Naive thymus-derived CD8-positive, alpha-beta T cell (primary cell): ENCODE results near the gene EFCC1. TPM values are rescaled to one million over a fixed set of nuclear protein-coding genes. Genes with fewer than 3 reads are reported as not detected.

ENCODE experiments used
- ATAC-seq, 2 donors: fragments of 150-1000 bp; cut with Tn5 transposase in 1 of 2; sonication (Bioruptor Pico), chemical (Tn5 transposase) in 1 of 2; 1 replicate in 1 of 2; 2 replicates in 1 of 2; pipeline ENCODE4 v1.10.0; 2021; ENCODE audit warnings: mild to moderate bottlenecking in 2 of 2, moderate library complexity in 2 of 2
- POLR2A ChIA-PET: fragments of 350-600 bp; sonication (Branson Sonifier 250); formaldehyde crosslinking; loops from one replicate; lab custom pipeline; 2021; ENCODE audit warnings: antibody characterized with exemption; lab: Charles Lee
- DNase-seq, 10 donors: peaks; one replicate each; pipeline versions ENCODE4 v3.0.0 to v3.0.0-alpha.2; 2020 to 2022
- H3K27ac Mint-ChIP-seq, 10 donors: one replicate each; pipeline ENCODE4 v1.8.0; 2020 to 2022; ENCODE audit warnings: mild to moderate bottlenecking in 10 of 10, mixed read lengths in 10 of 10, moderate library complexity in 4 of 10, inconsistent platforms in 1 of 10
- H3K27me3 Mint-ChIP-seq, 5 donors: one replicate each; pipeline ENCODE4 v1.8.0; 2021 to 2022; ENCODE audit warnings: mixed read lengths in 5 of 5
- H3K36me3 Mint-ChIP-seq, 3 donors: one replicate each; pipeline ENCODE4 v1.8.0; 2020 to 2022; ENCODE audit warnings: mixed read lengths in 3 of 3, mild to moderate bottlenecking in 2 of 3, inconsistent platforms in 1 of 3
- H3K4me1 Mint-ChIP-seq, 4 donors: one replicate each; pipeline ENCODE4 v1.8.0; 2021 to 2022; ENCODE audit warnings: mixed read lengths in 4 of 4
- H3K4me3 Mint-ChIP-seq, 10 donors: one replicate each; pipeline ENCODE4 v1.8.0; 2020 to 2022; ENCODE audit warnings: mild to moderate bottlenecking in 10 of 10, mixed read lengths in 10 of 10, moderate library complexity in 6 of 10, inconsistent platforms in 1 of 10
- H3K9me3 Mint-ChIP-seq, 9 donors: one replicate each; pipeline ENCODE4 v1.8.0; 2020 to 2022; ENCODE audit warnings: mixed read lengths in 9 of 9, mild to moderate bottlenecking in 3 of 9, inconsistent platforms in 1 of 9, moderate library complexity in 1 of 9
- polyA plus RNA-seq, 3 donors: library from polyadenylated mRNA; unstranded; fragments of 300-500 nt; fragmentation: Illumina TruSeq; gene quantifications; one replicate each; pipeline ENCODE4 v1.2.3, GENCODE V29; 2021
- total RNA-seq, 8 experiments: library from RNA in 2 of 8; stranded (reverse) in 2 of 8; gene quantifications; one replicate each; pipeline ENCODE4 v1.2.3 and lab custom pipeline; 2021 to 2026

EFCC1 gene
- total and polyA plus RNA-seq, 5 experiments from 2014 or later = 0.21 to 0.69 (median 0.47) TPM

GRCh38 chr3:129026728-129027543 is 25.8 kb downstream of the EFCC1 start:
- DNase-seq = peak; percentile 87 to 96 (median 92)
- peak overlapping the region; percentile 84 to 94 (median 90) for H3K4me3 Mint-ChIP-seq
- POLR2A ChIA-PET = interaction anchor here (0.6 to 5.3 kb wide), 31 partner anchors 10 to 295 kb away, joined by 3 to 125 read pairs (median 4); partner anchors contain the start of genes CFAP92, COPG1 and RAB43
- H3K9me3 Mint-ChIP-seq = no peaks in the 10 kb centered on the region
- H3K36me3 Mint-ChIP-seq = no peaks in the 10 kb centered on the region
- H3K4me1 Mint-ChIP-seq = peaks cover 16 to 32% (median 30%) of the 10 kb centered on the region in 4 donors
- no peaks in the 10 kb centered on the region for H3K27me3 Mint-ChIP-seq
- ATAC-seq = peak; percentile 97
- H3K27ac Mint-ChIP-seq = peak overlapping the region; percentile 92 to 99 (median 98)

DNA sequence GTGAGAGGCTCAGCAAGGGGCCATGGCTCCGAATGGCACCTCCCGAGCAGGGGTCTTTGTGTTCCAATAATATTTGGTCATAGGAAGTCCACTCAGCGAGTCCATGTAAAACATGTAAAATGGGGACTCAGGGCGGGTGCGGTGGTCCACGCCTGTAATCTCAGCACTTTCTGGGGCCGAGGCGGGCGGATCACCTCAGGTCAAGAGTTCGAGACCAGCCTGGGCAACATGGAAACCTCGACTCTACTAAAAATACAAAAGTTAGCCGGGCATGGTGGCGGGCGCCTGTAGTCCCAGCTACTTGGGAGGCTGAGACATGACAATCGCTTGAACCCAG is 26.4 kb downstream of the EFCC1 start:
- Mint-ChIP-seq H3K27ac (peak overlapping the region in 1 of 10 donors; percentile 13), H3K36me3 (no peaks in the 10 kb centered on the region), H3K9me3 (no peaks in the 10 kb centered on the region), H3K27me3 (no peaks in the 10 kb centered on the region), H3K4me1 (peaks cover 14 to 26% (median 25%) of the 10 kb centered on the region in 4 donors), H3K4me3 (peak overlapping the region in 8 of 10 donors; percentile 5 to 91 (median 28))
- no peak for DNase-seq
- POLR2A ChIA-PET = interaction anchor here (0.6 to 5.3 kb wide), 23 partner anchors 9 to 727 kb away, joined by 3 to 125 read pairs (median 5); partner anchors contain the start of genes CFAP92, COPG1 and RAB43
- no peak for ATAC-seq

DNA sequence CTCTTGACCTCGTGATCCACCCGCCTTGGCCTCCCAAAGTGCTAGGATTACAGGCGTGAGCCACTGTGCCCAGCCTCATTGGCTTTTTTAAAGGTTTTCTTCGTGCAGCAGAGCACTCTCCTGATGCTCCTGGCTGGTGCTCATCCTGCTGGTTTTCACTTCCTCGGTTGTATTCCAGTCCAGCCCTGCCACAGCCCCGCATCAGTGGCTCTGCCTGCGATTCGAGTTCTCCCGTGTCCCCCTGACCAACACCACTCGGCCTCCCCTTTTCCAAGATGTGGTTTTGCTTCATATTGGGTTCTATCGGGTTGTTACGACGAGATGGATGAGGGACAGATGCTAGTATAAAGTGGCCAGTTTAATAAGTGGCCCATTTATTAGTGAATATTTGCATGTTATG is 27.8 kb downstream of the EFCC1 start:
- Mint-ChIP-seq H3K36me3 (no peaks in the 10 kb centered on the region), H3K9me3 (no peaks in the 10 kb centered on the region), H3K4me3 (peak overlapping the region in 5 of 10 donors; percentile 21 to 53 (median 30)), H3K4me1 (peaks cover 16 to 25% (median 20%) of the 10 kb centered on the region in 4 donors), H3K27ac (peak overlapping the region in 2 of 10 donors; percentile 47 to 75), H3K27me3 (no peaks in the 10 kb centered on the region)
- POLR2A ChIA-PET = interaction anchor here (5.3 kb wide), 1 partner anchor 14 kb away, joined by 125 read pairs; no protein-coding TSS in a partner anchor
- ATAC-seq (no peak), DNase-seq (no peak)

DNA sequence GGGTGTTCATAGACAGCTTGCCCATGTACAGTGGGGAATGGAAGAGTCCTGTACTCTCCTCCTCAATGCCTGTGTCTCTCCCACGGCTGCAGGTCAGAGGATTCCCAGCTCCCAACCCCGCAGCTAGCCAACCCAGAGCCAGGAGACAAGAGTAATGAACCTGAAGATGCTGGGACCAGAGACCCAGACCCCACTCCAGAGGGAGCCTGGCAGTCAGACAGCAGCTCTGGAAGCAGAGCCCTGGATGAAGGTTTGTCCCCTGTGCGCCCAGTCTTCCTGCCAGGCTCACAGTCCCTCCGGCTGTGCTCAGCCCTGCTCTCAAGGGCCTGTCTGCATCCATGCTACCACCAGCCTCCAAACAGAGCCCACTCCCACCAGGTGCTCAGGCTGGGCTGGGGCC is 29.5 kb downstream of the EFCC1 start:
- DNase-seq (no peak), ATAC-seq (no peak)
- no peaks in the 10 kb centered on the region for H3K27me3 Mint-ChIP-seq
- no peaks in the 10 kb centered on the region for H3K9me3 Mint-ChIP-seq
- peaks cover 19 to 24% (median 20%) of the 10 kb centered on the region in 4 donors for H3K4me1 Mint-ChIP-seq
- H3K27ac Mint-ChIP-seq = peak overlapping the region in 1 of 10 donors; percentile 43
- POLR2A ChIA-PET = interaction anchor here (1.6 kb wide), 1 partner anchor 15 kb away, joined by 15 read pairs; no protein-coding TSS in a partner anchor
- H3K36me3 Mint-ChIP-seq = no peaks in the 10 kb centered on the region
- no peak overlapping the region for H3K4me3 Mint-ChIP-seq

GRCh38 chr3:129031476-129032215 is 30.5 kb downstream of the EFCC1 start:
- POLR2A ChIA-PET = no interaction called here
- no peaks in the 10 kb centered on the region for H3K36me3 Mint-ChIP-seq
- peaks cover 18 to 24% (median 20%) of the 10 kb centered on the region in 4 donors for H3K4me1 Mint-ChIP-seq
- H3K9me3 Mint-ChIP-seq = no peaks in the 10 kb centered on the region
- peak overlapping the region in 1 of 10 donors; percentile 22 for H3K27ac Mint-ChIP-seq
- ATAC-seq = no peak
- H3K4me3 Mint-ChIP-seq = no peak overlapping the region
- H3K27me3 Mint-ChIP-seq = no peaks in the 10 kb centered on the region
- DNase-seq = no peak

DNA sequence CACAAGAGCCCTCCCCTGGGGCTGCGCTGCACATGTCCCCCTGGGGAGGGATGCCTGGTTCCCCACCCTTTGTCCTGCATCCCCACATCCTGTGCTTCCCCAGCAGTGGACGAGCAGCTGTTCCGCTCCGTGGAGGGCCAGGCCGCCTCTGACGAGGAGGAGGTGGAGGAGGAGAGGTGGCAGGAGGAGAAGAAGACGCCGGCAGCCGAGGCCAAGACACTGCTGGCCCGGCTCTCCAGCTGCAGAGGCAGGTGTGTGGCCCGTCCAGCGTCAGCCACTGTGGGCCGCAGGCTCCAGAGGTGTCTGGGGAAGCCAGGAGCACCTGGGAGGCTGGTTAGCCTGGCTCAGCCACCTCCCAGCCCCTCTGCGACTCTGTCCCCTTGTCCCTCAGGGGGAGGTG is 31.6 kb downstream of the EFCC1 start:
- H3K36me3 Mint-ChIP-seq = no peaks in the 10 kb centered on the region
- peaks cover 14 to 24% (median 19%) of the 10 kb centered on the region in 4 donors for H3K4me1 Mint-ChIP-seq
- no peak for ATAC-seq
- no peak overlapping the region for H3K27ac Mint-ChIP-seq
- no peak for DNase-seq
- no peak overlapping the region for H3K4me3 Mint-ChIP-seq
- H3K27me3 Mint-ChIP-seq = no peaks in the 10 kb centered on the region
- no peaks in the 10 kb centered on the region for H3K9me3 Mint-ChIP-seq
- POLR2A ChIA-PET = no interaction called here

- Mint-ChIP-seq H3K27me3 (no peaks in the 10 kb centered on the region), H3K36me3 (no peaks in the 10 kb centered on the region), H3K9me3 (no peaks in the 10 kb centered on the region), H3K4me1 (peaks cover 14 to 24% (median 19%) of the 10 kb centered on the region in 4 donors), H3K4me3 (no peak overlapping the region), H3K27ac (peak overlapping the region in 1 of 10 donors; percentile 63)
- no peak for DNase-seq
- POLR2A ChIA-PET = no interaction called here
- ATAC-seq = no peak
These were observed 32.0 kb downstream of the EFCC1 start for GRCh38 chr3:129033151-129033550.

DNA sequence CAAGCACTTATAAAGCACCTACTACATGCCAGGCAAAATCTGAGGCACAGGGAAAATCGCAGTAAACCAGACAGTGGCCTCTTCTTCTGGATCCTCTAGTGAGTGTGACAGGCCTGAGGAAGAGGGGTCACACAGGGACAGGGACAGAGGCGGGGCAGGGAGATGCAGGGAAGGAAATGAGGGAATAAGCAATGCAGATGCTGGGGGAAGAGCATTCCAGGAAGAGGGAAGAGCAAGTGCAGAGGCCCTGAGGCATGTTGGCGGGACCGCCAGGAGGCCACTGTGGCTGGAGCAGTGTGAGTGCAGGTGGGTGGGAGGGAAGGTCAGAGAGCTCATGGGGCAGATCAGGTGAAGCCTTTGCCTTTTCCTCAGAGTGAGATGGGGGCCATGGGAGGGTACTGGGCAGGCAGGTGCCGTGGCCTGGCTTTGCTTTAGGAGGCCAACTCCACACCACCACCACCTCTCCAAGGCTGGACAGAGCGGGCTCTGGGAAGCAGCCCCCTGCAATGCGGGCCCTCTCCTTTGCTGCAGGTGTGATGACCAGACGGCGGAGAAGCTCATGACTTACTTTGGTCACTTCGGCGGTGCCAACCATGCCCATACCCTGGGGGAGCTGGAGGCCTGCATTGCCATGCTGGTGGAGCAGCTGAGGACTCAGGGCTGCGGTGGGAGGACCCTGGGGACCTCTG is 32.7 kb downstream of the EFCC1 start:
- Mint-ChIP-seq H3K27me3 (no peaks in the 10 kb centered on the region), H3K4me1 (peaks cover 14 to 24% (median 19%) of the 10 kb centered on the region in 4 donors), H3K36me3 (no peaks in the 10 kb centered on the region), H3K9me3 (no peaks in the 10 kb centered on the region), H3K4me3 (no peak overlapping the region), H3K27ac (peak overlapping the region in 1 of 10 donors; percentile 63)
- DNase-seq = no peak
- POLR2A ChIA-PET = interaction anchor here (1.3 kb wide), 1 partner anchor 19 kb away, joined by 3 read pairs; no protein-coding TSS in a partner anchor
- no peak for ATAC-seq

DNA sequence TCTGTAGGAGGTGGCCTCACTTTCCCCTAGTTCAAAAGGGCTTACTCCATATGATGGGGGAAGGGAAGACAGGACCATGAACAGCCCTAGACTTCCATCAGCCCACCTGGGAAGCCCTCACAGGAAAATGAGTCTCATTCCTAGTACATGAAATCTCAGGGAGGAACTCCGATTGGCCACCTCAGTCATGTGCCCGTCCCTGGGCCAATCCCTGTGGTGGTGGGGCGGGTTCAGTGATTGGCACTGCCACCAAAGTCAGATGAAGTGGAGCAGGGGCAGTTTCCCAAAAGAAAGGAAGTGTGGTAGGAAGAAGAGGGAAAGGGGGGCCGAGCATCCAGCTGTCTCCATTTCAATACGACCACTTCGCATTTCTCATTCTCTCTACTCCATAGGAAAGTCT is 33.5 kb downstream of the EFCC1 start:
- POLR2A ChIA-PET = interaction anchor here (0.6 to 1.3 kb wide), 2 partner anchors 18 to 95 kb away, joined by 3 to 5 read pairs; no protein-coding TSS in a partner anchor
- Mint-ChIP-seq H3K9me3 (no peaks in the 10 kb centered on the region), H3K27ac (peak overlapping the region in 4 of 10 donors; percentile 11 to 59 (median 31)), H3K4me1 (peaks cover 14 to 31% (median 19%) of the 10 kb centered on the region in 4 donors), H3K27me3 (peaks cover 0 to under 1% (median 0%) of the 10 kb centered on the region in 5 donors), H3K4me3 (no peak overlapping the region), H3K36me3 (no peaks in the 10 kb centered on the region)
- ATAC-seq (peak in 1 of 2 donors; percentile 52), DNase-seq (no peak)

DNA sequence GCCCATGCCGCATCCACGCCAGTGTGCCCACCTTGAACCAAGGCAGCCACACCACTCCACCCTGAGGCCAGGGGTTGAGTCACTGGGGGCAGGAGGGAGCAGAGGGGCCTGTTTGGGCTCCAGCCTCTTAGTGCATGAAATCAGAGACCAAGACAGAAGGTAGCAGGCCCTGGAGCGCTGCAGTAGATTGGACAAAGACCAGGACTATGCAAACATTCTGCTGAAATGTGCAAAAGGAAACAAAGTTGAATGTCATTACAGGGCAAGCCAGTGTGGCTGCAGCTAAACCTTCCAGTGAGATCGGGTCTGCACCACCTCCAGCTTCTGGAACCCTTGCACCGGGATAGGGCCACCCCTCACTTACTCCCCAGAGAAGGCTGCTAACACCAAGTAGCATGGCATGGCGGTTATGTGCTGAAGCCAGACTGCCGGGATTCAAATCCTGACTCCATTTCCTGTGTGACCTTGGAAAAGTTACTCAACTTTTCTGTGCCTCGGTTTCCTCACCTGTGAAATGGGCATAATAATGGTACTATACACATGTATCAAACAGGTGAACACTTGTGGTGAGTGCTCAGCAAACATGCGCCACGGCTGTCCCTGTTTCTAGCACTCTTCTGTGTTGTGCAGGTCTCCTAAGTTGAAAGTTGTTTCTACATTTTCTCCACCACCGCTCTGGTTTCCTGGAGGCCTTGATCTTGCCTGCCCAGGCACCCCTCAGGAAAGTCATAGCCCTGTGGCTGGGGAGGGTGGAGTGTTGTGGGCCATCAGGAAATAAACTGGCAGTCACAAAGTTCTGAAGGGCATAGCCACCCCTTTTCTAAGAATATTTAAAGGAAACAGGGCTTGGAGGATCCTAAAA is 34.5 kb downstream of the EFCC1 start:
- Mint-ChIP-seq H3K4me3 (peak overlapping the region in 3 of 10 donors; percentile 45 to 54 (median 50)), H3K36me3 (no peaks in the 10 kb centered on the region), H3K9me3 (no peaks in the 10 kb centered on the region), H3K27ac (peak overlapping the region in 7 of 10 donors; percentile 13 to 84 (median 74)), H3K27me3 (peaks cover 0 to 6% (median 0%) of the 10 kb centered on the region in 5 donors), H3K4me1 (peaks cover 16 to 37% (median 23%) of the 10 kb centered on the region in 4 donors)
- POLR2A ChIA-PET = interaction anchor here (0.5 kb wide), 1 partner anchor 20 kb away, joined by 5 read pairs; no protein-coding TSS in a partner anchor
- DNase-seq (peak in 2 of 10 donors; percentile 31 to 33), ATAC-seq (peak; percentile 49 to 68)
